GM21528 (cell line): ENCODE measurements around the gene SYNCRIP.
A peak's percentile ranks its signal among the peaks of the same experiment; 100 is the strongest.
"Not testable (repeated sequence)": the region's sequence is repeated elsewhere in the genome, so short reads cannot be mapped to it uniquely, and the experiment has no call there.

Experiments used
- ATAC-seq: cut with Tn5 transposase; IDR thresholded peaks from one replicate; pipeline ENCODE4 v1.9.1; 2021; ENCODE audit warnings: mild to moderate bottlenecking, moderate library complexity; ENCODE audit not compliant: unreplicated experiment, low FRiP score

Gene SYNCRIP

DNA sequence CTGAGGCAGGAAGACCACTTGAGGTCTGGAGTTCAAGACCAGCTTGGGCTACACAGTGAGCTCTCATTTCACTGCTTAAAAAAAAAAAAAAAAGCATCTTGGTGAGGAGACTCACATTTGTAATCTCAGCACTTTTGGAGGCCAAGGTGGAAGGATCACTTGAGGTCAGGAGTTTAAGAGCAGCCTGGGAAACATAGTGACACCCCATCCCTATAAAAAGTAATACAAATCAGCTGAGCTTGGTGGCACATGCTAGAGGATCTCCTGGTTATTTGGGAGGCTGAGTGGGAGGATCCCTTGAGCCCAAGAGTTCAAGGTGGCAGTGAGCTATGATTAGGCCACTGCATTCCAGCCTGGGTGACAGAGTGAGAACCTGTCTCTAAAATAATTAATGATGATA is 29.4 kb upstream of the SYNCRIP start:
- no peak for ATAC-seq

DNA sequence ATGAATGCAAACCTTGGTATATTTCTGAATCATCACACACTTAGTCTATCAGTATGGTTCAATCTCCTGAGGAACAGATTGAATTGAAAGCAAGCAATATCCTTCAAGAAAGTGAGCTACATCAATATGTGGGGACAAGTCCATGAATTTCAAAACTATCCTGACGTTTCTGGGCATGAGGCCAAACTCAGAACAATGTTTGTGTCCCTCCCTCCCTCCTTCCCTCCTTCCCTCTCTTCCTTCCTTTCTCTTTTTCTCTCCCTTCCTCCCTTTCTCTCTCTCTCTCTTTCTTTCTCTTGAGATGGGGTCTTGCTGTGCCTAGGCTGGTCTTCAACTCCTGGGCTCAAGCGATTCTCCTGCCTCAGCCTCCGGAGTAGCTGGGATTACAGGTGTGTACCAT is 27.9 kb upstream of the SYNCRIP start:
- no peak for ATAC-seq

DNA sequence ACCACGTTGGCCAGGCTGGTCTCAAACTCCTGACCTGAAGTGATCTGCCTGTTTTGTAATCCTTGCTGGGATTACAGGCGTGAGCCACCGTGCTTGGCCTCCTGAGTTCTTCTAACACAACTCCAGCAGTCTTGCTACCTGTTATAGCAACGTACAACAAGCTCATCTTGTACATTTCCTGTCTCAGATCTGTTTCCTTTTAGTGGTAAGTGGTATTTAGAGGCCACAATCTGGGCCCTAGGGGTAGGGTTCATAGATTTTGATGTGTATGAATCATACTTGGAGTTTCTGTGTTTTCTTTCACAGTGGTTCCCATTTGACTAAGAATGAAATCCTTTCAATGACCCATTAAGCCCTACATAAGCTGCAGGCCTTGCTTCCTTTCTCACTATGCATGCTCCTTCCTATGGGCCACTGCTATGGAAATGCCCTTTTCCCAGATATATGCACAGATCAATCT is 27.1 kb upstream of the SYNCRIP start:
- ATAC-seq = peak; percentile 94

DNA sequence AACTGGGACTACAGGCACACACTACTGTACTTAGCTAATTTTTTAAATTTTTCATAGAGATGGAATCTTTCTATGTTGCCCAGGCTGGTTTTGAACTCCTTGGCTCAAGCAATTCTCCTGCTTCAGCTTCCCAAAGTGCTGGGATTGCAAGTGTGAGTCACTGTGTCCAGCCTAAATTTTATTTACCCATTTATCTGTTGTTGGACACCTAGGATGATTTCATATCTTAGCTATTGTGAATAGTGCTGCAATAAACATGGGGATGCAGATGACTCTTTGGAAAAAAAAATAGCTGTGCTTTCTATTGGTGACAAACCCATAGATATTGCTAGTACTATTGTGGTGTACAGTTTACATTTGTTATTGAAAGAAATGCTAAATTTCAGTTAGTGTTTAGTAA is 19.6 kb upstream of the SYNCRIP start:
- ATAC-seq = no peak

DNA sequence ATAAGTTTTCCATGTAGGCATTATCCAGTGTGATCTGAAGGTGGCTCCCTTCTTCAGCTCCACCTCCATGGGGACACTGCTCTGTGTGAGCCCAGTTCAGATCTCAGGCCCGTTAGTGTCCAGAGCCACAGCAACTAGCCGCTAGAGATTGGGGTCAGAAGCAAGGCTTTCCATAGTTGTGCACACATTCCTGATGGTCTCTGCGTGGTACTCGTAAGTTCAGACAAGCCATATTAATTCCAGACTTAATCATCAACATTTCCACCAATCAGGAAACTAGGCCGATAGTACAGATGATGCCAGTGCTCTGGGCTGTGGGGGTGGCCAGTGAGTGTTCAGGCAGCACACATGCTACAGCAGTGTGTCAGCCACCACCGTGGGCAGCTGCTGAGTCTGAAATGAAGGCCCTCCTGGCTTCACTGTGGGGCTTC is 17.5 kb upstream of the SYNCRIP start:
- no peak for ATAC-seq

DNA sequence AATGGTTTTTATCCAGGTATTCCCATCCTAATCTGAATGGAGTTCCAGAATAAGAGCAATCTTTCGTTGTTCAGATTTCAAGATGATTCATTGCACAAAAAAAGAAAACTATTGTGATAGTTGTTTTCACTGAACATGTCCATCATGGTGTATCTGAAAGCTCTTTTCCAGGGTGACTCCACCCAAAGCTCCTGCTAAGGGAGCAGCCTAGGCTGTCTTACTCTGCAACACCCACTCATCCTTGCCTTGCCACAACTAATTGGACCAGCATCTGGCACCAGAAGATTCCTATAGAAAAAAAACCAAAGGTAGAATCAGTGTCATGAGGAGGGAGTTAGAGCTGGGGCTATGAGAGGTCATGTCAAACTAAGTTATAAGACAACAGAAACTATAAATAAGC is 7.9 kb upstream of the SYNCRIP start:
- ATAC-seq = no peak

DNA sequence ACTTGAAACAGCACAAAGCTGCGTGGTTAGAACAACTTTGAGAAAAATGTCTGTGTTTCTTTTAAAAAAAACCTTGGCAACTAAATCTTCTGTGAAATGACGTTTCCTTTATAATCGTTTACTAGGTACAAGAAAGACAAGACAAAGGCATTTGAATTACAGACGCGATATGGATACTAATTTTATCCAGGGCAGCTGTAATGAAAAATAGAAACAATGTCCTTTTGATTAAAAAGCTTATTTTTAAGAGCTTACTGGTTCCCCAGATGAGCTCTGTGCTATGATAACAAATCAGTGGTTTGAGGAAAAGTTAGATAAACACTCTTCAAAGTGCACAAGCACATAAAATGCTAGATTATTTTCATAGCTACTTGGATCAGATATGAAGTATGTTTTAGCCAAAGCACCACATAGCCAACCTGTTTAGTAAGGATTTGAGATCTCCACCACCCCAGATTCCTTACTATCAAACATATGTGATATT is 1.6 kb upstream of the SYNCRIP start:
- no peak for ATAC-seq

DNA sequence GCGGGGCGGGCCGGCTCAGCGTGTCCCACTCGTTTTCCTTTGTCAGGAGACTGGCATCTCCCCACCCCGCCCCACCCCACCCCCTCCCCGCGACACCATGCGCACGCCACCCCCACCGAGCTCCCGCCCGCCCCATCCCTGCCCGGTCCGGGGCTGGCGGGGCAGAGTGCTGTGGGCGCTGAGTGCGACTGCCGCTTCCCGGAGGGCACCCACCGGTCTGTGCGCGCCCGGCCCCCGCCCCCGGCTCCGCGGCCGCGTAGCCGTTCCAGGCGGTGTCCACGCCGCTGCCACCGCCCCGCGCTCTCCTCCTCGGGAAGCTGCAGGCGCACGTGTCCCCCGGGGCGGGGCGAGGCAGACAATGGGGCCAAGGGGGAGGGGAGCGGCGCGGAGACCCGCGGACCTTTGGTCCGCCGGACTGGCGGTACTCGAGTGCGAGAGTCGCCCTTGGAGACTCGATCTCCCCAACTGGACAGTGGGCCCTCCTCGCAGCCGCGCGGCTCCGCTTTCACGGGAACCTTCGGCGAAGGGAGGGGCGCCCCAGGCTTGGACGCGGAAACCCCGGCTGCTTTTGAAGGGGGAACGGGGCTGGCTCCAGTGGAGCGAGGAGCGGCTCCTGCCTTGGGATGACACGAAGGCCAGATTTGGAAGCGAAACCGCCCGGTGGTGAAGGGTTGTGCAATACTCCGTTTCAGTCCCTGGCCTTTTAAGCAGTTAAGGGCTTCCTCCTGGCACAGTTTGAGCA is 1.0 kb upstream of the SYNCRIP start:
- peak; percentile 63 for ATAC-seq

DNA sequence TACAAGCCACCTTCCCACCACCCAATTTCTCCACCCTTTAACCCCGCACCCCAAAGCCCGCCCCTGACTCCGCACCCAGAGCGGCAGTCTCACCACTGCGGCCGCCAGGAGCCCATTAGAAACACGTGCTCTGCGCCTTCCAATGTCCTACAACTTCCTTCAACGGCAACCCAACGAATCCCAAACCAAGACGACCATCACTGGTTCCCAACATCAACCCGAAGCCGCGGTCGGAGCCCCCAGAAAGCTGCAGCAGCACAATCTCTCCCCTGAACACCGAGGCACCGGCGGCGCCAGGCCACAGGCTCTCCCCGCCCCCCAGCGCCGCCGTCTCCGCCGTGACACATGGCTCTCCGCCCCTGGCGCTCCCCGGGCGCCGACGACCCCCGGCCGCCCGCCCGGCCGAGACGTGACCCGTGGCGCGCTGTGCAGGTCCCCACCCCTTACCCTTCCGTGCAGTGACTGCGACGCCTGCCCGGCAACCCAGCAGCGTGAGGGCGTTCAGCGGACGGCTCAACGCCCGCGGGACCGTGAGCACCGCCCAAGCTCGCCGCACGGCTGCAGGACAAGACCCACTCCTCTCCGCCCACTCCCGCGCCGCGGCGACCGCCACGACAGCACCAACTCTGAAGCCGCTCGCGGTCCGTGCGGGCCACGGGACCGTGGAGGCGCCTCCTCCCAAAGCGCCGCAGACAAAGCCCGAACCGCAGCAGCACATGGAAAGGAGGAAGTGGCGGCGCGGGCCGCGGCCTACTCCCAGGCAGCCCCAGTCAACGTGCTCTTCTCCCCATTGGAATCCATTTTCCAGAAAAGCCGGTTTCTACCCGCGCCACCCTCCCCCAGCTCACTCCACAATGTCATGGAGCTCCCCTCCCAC is 551 bp downstream of the SYNCRIP start:
- no peak for ATAC-seq

DNA sequence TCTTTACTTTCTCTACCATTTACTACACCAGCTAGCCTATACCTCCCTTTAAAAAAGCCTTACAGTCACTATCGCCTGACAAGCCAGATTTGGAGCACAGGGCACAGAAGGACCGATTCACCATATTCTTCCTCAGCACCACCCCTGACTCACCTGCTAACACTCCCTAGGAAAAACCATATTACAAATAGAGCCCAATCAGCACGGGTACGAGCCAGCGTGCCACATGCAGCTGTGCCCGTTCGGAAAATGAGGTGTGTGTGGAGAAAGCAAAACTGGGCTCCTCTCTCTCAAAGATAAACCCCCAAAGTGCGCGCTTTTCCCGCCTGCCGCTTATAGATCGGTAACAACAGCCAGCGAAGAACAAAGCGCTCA is 1.2 kb downstream of the SYNCRIP start:
- ATAC-seq = no peak

DNA sequence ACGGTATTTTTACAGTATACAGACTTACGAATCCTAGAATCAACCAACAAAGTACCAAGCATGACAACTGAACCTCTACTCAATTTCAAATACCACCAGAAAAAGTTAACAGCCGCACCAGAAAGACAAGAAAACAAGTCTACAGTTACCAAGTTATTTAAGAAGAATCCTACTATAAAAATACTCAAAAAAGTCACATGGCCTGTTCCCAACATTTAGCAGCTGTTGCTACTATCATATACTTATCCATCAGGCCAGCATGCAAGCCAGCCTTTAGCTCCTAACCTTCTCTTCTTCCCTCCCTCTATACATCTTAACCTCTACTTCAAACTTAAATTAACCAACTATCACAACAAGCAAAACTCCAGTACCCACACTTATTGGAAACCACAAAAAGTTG is 1.9 kb downstream of the SYNCRIP start:
- no peak for ATAC-seq

DNA sequence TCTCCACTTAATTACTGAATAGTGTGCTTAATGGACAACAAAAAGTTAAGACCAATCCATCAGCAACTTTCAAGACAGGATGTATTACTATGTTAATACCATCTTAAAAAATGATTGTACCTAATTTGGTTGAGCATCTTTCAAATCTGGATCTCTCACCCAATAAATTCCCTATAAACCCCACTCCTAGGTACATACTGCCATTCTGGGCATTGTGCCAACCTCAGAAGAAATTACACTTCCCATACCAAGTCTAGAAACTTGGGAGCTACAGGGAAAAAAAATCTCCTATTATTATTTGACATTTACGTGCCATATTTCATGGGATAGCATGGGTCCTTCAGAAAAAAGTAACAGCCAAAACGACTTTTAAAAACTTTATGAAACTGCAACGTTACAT is 5.1 kb downstream of the SYNCRIP start:
- ATAC-seq = no peak

DNA sequence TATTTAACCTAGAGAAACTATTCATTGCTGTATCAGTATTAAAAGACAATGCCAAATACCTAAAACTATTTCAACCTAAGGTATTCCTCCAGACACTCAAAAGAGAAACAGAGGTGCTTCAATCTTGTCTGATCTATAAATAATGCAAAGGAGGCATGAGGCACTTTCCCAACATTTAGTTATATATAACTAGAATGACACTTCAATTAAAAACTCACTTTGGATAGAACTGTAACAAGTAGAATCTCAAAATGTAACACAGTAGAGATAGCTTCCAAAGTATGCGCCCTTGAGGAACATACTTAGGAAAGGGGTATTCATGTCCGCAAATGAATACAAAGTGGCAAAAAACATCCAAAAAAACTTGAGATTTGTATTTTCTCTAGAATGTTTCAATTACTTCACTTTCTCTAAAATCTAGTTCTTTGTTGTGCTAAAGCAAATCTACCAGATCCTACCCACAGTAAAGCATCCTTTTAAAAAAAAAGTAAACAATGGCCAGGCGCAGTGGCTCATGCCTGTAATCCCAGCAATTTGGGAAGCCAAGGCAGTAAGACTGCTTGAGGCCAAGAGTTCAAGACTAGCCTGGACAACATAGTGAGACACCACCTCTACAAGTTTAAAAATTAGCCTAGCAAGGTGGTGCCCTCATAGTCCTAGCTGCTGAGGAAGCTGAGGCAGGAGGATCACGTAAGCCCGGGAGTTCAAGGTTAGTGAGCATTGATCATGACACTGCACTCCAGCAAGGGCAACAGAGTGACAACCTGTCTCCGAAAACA is 10.3 kb downstream of the SYNCRIP start:
- no peak for ATAC-seq

DNA sequence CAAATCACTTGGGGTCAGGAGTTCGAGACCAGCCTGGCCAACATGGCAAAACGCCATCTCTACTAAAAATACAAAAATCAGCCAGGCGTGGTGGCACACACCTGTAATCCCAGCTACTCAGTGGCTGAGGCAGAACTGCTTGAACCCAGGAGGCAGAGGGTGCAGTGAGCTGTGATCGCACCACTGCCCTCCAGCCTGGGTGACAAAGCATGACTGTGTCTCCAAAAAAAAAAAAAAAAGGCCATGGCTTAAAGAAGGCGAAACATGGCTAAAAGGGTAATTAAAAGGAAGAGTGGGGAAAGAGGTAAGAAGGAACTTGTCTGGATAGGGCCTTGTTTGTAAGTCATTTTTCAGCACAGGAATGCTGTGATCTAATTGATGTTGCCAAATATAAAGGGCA is 11.6 kb downstream of the SYNCRIP start:
- not testable (repeated sequence) for ATAC-seq

DNA sequence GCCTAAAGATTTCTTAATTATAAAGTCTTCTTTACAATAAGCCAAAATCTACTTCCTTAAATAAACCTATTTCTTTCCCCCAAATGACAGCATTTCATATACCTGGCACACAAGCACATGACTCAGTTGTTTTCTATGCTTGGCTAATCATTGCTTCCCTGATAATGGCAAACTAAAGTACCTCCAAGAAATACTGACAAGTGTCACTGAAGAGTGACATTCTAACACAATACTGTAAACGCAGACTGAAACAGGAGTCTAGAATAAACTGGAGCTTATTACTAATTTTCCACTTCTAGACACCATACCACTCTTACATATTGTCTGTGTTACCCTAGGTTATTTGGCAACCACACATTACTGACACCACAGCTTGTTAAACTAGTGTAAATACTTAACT is 14.3 kb downstream of the SYNCRIP start:
- ATAC-seq = no peak

DNA sequence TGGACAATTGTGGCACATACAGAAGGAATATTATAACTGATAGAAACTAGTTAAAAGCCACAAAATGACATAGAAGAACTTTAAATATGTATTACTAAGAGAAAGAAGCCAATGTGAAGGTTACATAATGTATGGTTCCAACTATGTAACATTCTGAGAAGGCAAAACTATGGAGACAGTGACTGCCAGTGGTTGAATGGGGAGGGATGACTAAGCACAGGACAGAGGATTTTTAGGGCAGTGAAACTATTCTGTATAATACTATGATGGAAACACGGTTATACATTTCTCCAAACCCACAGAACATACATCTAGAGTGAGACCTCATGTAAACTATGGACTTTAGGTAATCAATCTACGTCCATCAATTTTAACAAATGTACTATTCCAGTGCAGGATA is 22.4 kb downstream of the SYNCRIP start:
- ATAC-seq = no peak

DNA sequence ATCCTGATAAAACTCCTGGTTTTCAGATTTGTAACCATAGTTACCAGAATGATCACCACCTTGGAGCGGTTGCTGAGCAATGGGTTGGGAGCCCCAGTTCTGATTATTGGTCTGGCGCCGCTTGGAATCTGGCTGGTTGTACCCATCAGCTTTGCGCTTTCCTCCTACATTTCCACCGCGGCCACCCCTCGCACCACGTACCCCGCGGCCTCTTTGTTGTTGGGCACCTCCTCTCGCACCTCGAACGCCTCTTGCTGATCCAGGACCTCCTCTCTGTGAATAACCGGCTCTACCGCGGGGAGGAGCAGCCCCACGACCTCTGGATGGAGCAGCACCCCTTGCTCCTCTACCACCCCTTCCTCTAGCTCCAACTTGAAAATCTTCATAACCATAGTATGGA is 27.9 kb downstream of the SYNCRIP start:
- ATAC-seq = no peak

DNA sequence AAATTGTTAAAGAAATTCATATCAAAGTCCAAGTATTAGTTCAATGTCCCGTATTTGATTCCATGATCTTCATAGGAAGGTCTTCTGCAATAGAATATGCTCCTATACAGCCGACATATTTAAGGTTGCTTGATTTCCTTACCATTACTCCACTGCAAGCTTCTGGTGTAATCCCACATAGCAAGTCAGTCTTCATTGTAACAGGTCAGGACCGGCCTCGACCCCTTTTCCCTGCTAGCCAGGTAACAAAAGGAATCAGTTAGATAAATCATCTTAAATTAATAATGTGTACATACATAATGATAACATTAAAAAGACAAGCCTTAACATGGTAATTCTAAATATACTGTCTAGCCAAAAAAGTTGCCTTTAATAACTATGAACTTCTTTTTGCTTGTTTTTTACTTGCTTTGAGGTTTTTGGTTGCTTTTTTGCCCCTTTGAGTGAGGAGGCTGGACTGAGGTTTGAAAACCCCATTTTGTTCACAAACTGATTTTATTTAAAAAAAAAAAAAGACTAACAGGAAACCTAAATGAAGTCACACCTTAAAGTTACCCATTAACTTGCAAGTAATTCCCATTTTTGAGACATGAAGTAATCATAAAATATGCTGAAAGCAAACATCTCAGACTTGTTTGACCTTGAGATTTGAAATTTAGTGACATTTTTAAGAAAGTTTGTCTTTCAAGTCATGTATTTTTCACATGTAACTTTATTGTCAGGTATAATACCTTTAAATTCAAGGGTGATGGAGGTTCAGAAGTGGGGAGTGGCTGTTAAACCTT is 29.8 kb downstream of the SYNCRIP start:
- no peak for ATAC-seq

DNA sequence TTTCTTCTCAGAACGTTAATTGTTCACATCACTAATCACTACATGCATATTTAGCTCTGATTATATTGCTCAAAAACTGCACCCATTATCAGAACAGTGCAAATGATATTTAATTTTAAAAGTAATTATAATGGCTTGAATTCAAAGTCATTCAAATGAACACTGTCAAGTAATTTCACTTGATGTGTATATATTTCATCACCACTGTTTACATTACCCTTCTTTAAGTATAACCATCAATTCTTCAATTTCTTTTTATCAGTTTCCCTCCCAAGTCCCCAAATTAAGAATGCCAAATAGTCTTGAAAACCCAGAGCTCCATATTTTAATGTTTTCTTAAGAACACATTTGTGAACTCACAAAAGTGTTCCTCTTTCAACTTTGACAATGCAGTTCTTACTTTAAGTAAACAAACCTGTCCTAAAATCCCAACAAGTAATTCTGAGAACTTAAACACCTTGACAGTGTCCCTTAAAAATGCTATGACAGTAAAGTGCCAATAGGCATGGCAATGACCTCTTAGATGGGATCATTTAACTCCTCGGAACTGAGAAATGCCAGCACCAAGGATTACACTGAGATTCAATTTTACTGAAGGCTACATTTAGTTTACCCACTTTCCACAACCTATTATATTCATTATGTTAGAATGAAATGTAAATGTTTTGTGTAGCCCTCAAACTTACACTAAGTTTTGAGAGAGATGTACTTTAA is 32.3 kb downstream of the SYNCRIP start:
- ATAC-seq = no peak

DNA sequence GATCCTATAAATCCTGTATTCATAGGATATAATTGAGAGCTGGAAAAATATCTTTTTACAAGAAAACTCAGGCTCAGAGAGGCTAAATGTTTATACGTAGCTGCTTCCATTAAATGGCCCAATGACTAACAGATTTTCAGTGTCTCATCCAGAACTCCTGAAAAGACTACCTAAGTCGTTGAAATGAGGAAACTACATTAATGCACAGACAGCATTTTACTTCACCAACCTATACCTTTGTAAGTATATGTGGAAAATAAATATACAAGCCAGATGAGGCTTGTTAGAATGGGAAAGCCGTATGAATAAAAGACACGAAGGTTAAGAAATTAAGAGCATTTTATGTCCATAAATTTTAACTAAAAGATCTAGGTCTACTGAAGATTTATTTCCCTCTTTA is 40.6 kb downstream of the SYNCRIP start:
- ATAC-seq = no peak
